Panc1 (cell line): ENCODE data around the gene PLPP1.

Experiments used
- POLR2AphosphoS5 ChIP-seq: IDR thresholded peaks from 2 replicates; pipeline ENCODE4 v1.6.1; 2012; ENCODE audit warnings: mild to moderate bottlenecking, low read depth, low read length, moderate library complexity
- SIN3A ChIP-seq: IDR thresholded peaks from 2 replicates; pipeline ENCODE4 v1.6.1; 2012; ENCODE audit warnings: low read depth, mild to moderate bottlenecking, low read length, moderate library complexity, borderline replicate concordance; ENCODE audit not compliant: insufficient read depth
- TCF7L2 ChIP-seq: IDR thresholded peaks from 2 replicates; pipeline ENCODE4 v1.6.1; 2011; ENCODE audit warnings: mild to moderate bottlenecking, low read depth, low read length, inconsistent platforms
- TF ChIP-seq, protein P1 (sequence below): fragments of 450-650 bp; IDR thresholded peaks from 2 replicates; pipeline ENCODE4 v1.5.1; 2017; ENCODE audit warnings: mild to moderate bottlenecking
- TF ChIP-seq, protein P2 (sequence below), 2 experiments: IDR thresholded peaks; 2 replicates each; pipeline ENCODE4 v1.6.1; 2011 to 2012; ENCODE audit warnings: low read depth in 2 of 2, control low read depth in 1 of 2, low read length in 1 of 2, mild to moderate bottlenecking in 1 of 2, moderate library complexity in 1 of 2; ENCODE audit not compliant: insufficient read depth in 1 of 2

DNA sequence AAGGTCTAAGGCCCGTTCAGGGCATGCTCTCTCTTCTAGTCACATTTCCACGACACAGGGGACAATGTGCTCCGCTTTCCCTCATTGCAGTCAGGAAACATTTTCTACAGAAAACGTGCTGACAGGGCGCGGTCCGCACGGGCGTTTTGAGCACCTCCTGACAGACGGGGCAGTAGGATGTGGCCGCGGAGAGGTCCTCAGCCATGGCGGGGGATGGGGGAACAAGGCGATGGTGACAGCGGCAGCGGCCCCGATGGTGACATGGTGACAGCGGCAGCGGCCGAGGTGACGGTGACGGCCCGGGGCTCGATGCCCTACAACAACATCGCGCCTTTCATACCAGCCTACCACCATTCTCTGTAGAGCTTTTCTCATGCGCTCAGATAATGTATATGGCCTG lies 4.1 kb downstream of the PLPP1 start:
- TF ChIP-seq, protein P1, sequence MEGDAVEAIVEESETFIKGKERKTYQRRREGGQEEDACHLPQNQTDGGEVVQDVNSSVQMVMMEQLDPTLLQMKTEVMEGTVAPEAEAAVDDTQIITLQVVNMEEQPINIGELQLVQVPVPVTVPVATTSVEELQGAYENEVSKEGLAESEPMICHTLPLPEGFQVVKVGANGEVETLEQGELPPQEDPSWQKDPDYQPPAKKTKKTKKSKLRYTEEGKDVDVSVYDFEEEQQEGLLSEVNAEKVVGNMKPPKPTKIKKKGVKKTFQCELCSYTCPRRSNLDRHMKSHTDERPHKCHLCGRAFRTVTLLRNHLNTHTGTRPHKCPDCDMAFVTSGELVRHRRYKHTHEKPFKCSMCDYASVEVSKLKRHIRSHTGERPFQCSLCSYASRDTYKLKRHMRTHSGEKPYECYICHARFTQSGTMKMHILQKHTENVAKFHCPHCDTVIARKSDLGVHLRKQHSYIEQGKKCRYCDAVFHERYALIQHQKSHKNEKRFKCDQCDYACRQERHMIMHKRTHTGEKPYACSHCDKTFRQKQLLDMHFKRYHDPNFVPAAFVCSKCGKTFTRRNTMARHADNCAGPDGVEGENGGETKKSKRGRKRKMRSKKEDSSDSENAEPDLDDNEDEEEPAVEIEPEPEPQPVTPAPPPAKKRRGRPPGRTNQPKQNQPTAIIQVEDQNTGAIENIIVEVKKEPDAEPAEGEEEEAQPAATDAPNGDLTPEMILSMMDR: no peak
- TF ChIP-seq POLR2AphosphoS5: no peak
- TF ChIP-seq SIN3A: no peak
- TF ChIP-seq, protein P2, sequence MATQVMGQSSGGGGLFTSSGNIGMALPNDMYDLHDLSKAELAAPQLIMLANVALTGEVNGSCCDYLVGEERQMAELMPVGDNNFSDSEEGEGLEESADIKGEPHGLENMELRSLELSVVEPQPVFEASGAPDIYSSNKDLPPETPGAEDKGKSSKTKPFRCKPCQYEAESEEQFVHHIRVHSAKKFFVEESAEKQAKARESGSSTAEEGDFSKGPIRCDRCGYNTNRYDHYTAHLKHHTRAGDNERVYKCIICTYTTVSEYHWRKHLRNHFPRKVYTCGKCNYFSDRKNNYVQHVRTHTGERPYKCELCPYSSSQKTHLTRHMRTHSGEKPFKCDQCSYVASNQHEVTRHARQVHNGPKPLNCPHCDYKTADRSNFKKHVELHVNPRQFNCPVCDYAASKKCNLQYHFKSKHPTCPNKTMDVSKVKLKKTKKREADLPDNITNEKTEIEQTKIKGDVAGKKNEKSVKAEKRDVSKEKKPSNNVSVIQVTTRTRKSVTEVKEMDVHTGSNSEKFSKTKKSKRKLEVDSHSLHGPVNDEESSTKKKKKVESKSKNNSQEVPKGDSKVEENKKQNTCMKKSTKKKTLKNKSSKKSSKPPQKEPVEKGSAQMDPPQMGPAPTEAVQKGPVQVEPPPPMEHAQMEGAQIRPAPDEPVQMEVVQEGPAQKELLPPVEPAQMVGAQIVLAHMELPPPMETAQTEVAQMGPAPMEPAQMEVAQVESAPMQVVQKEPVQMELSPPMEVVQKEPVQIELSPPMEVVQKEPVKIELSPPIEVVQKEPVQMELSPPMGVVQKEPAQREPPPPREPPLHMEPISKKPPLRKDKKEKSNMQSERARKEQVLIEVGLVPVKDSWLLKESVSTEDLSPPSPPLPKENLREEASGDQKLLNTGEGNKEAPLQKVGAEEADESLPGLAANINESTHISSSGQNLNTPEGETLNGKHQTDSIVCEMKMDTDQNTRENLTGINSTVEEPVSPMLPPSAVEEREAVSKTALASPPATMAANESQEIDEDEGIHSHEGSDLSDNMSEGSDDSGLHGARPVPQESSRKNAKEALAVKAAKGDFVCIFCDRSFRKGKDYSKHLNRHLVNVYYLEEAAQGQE (IDR thresholded peaks at IDR 0.05; ENCODE audit: insufficient read depth in 1 of 2, low read depth in 2 of 2, low read length in 1 of 2): no peak
- no peak for TF ChIP-seq TCF7L2
